Ishikawa (cell line): ENCODE measurements around the gene ABCE1.

Experiments used
- CEBPB ChIP-seq: IDR thresholded peaks from 2 replicates; pipeline ENCODE4 v1.6.1; 2012
- CREB1 ChIP-seq: IDR thresholded peaks from 2 replicates; pipeline ENCODE4 v1.6.1; 2012; ENCODE audit warnings: low read depth
- EGR1 ChIP-seq: IDR thresholded peaks from 2 replicates; pipeline ENCODE4 v1.6.1; 2012
- EP300 ChIP-seq: IDR thresholded peaks from 2 replicates; pipeline ENCODE4 v1.6.1; 2012; ENCODE audit warnings: borderline replicate concordance
- FOXM1 ChIP-seq: IDR thresholded peaks from 2 replicates; pipeline ENCODE4 v1.6.1; 2012; ENCODE audit warnings: low read depth, borderline replicate concordance
- NFIC ChIP-seq: IDR thresholded peaks from 2 replicates; pipeline ENCODE4 v1.6.1; 2012
- RAD21 ChIP-seq: IDR thresholded peaks from 2 replicates; pipeline ENCODE4 v1.6.1; 2012; ENCODE audit warnings: low read depth
- TAF1 ChIP-seq: IDR thresholded peaks from 2 replicates; pipeline ENCODE4 v1.6.1; 2012; ENCODE audit warnings: low read depth, mild to moderate bottlenecking
- TCF12 ChIP-seq: IDR thresholded peaks from 2 replicates; pipeline ENCODE4 v1.6.1; 2012; ENCODE audit warnings: low read depth
- TEAD4 ChIP-seq: IDR thresholded peaks from 2 replicates; pipeline ENCODE4 v1.6.1; 2012
- YY1 ChIP-seq: IDR thresholded peaks from 2 replicates; pipeline ENCODE4 v1.6.1; 2012; ENCODE audit warnings: low read depth
- ZBTB7A ChIP-seq: IDR thresholded peaks from 2 replicates; pipeline ENCODE4 v1.6.1; 2012; ENCODE audit warnings: low read depth
- TF ChIP-seq, protein P1 (sequence below): IDR thresholded peaks from 2 replicates; pipeline ENCODE4 v1.6.1; 2012
- TF ChIP-seq, protein P2 (sequence below): IDR thresholded peaks from 2 replicates; pipeline ENCODE4 v1.6.1; 2012; ENCODE audit warnings: low read depth, mild to moderate bottlenecking
- TF ChIP-seq, protein P3 (sequence below): IDR thresholded peaks from 2 replicates; pipeline ENCODE4 v1.6.1; 2012

ABCE1 gene

DNA sequence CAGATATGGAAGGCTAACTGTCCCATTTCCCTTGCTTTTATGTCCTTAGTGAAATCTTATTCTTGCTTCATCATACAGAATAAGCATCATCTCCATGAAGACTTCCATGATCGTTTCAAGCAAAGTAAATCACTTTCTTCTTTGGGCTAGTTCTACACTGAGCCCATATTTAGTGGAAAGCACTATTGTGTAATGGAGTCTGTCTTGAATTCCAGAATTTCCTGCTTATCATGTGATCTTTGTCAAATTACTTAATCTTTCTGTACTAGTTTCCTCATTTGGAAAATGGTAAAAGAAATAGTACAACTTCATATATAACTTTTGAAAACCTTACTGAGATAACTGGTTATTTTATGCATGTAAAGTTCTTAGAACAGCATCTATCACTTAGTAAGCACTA is 7.7 kb upstream of the ABCE1 start:
- no peak for TF ChIP-seq TCF12
- no peak for TF ChIP-seq YY1
- no peak for TF ChIP-seq FOXM1
- TF ChIP-seq, protein P1, sequence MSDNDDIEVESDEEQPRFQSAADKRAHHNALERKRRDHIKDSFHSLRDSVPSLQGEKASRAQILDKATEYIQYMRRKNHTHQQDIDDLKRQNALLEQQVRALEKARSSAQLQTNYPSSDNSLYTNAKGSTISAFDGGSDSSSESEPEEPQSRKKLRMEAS, result no peak
- no peak for TF ChIP-seq EGR1
- TF ChIP-seq, protein P2, sequence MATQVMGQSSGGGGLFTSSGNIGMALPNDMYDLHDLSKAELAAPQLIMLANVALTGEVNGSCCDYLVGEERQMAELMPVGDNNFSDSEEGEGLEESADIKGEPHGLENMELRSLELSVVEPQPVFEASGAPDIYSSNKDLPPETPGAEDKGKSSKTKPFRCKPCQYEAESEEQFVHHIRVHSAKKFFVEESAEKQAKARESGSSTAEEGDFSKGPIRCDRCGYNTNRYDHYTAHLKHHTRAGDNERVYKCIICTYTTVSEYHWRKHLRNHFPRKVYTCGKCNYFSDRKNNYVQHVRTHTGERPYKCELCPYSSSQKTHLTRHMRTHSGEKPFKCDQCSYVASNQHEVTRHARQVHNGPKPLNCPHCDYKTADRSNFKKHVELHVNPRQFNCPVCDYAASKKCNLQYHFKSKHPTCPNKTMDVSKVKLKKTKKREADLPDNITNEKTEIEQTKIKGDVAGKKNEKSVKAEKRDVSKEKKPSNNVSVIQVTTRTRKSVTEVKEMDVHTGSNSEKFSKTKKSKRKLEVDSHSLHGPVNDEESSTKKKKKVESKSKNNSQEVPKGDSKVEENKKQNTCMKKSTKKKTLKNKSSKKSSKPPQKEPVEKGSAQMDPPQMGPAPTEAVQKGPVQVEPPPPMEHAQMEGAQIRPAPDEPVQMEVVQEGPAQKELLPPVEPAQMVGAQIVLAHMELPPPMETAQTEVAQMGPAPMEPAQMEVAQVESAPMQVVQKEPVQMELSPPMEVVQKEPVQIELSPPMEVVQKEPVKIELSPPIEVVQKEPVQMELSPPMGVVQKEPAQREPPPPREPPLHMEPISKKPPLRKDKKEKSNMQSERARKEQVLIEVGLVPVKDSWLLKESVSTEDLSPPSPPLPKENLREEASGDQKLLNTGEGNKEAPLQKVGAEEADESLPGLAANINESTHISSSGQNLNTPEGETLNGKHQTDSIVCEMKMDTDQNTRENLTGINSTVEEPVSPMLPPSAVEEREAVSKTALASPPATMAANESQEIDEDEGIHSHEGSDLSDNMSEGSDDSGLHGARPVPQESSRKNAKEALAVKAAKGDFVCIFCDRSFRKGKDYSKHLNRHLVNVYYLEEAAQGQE, result no peak
- no peak for TF ChIP-seq CREB1
- no peak for TF ChIP-seq TEAD4

DNA sequence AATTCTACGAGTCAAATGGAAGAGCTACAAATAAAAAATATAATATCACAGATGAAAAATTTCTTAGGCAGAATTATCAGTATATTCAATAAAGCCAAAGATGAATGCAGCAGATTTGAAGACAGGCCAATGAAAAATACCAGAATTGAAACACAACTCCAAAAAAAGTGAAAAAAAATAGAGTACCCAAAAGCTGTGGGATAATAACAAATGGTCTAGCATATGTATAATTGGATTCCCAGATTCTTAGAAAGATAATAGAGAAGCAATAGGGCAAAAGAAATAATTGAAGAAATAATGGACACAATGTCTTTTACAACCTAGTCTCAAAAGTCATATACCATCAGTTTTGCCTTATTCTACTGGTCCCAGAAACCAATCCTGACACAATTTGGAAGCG is 4.5 kb upstream of the ABCE1 start:
- TF ChIP-seq, protein P2, result no peak
- TF ChIP-seq TAF1 (no peak), EP300 (no peak), RAD21 (no peak), TCF12 (no peak), NFIC (no peak), TEAD4 (no peak), CEBPB (no peak), EGR1 (no peak), ZBTB7A (no peak)
- TF ChIP-seq, protein P1, result no peak
- TF ChIP-seq, protein P3, sequence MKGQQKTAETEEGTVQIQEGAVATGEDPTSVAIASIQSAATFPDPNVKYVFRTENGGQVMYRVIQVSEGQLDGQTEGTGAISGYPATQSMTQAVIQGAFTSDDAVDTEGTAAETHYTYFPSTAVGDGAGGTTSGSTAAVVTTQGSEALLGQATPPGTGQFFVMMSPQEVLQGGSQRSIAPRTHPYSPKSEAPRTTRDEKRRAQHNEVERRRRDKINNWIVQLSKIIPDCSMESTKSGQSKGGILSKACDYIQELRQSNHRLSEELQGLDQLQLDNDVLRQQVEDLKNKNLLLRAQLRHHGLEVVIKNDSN, result no peak

DNA sequence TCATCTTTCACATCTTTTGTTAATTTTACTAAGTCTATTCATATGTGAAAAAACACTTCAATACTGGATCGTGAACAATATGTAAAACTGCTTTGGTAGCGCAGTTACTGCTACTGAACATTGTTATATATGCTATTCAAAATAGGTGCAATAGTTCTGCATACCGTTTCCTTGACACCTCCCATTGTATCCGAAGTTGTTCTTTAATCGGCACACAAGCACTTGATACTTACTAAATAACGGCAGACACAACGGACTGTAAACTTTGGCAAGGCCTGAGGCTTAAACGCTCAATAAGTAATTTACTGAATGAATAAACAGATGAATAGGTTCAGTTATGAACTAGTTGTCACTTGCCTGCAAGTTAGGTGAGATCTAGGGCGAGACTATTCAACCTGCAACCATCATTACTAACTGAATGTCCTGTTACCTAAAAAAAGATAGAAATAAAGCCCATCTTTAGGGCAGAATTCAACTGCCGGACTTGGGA is 735 bp upstream of the ABCE1 start:
- TF ChIP-seq EGR1, result no peak

DNA sequence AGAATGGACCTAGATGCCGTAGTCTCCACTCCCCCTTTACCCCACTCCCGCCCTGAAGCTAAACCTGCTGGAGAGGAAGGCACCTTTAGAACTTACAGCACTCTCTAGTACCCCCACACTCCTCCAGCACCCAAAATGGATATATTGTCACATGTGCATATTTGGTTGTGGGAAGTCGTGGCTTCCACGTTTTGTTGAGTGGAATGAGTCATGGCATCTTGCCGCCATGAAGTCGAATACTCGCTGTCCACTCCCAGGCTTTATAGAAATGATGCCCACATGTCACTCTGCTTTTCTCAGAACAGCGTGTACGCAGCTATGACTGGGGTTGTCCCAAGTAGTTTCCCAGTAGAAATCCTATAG is 545 bp downstream of the ABCE1 start:
- TF ChIP-seq, protein P1, result peak; percentile 11
- TF ChIP-seq TEAD4, result no peak

DNA sequence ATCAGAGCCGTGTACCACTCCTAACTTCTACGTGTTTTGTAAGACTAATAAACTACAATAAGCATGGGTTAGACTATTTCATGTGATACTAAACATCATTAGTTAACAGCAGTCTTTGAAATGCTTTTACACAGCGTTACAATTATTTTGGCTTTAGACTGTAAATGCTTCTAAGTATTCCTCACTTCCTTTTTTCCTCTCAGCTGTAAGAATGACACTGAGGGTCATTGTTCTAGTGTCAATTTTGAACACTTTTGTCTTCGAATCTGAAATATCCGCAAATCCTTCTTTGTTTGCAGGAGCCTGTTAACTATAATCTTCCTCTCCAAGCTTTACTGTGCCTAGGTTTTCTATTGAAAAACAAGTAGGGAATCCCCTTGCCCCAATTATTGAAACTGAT is 1.5 kb downstream of the ABCE1 start:
- TF ChIP-seq TEAD4 (no peak), FOXM1 (no peak), ZBTB7A (no peak), CEBPB (no peak), NFIC (no peak), TCF12 (no peak), RAD21 (no peak), EGR1 (no peak), EP300 (no peak), YY1 (no peak), TAF1 (no peak), CREB1 (no peak)
- TF ChIP-seq, protein P1, result no peak
- TF ChIP-seq, protein P2, result no peak
- TF ChIP-seq, protein P3, result no peak
